Renal pelvis (tissue), 4 donors: ENCODE data around the gene KCTD10. TPM values are rescaled to one million over a fixed set of nuclear protein-coding genes. Genes with fewer than 3 reads are reported as not detected.
"Not testable (repeated sequence)": the region's sequence is repeated elsewhere in the genome, so short reads cannot be mapped to it uniquely, and the experiment has no call there.

Experiments used
- DNase-seq: peaks from one replicate; pipeline ENCODE4 v3.0.0-alpha.2; 2013
- polyA plus RNA-seq, 3 donors: library from polyadenylated mRNA; unstranded; fragments of 120-200 nt; gene quantifications; one replicate each; pipeline ENCODE4 v1.2.1, GENCODE V29; 2013; ENCODE audit not compliant: insufficient read length in 3 of 3

Gene KCTD10
- polyA plus RNA-seq, 3 donors, result 44.1 to 60.3 (median 50.7) TPM

DNA sequence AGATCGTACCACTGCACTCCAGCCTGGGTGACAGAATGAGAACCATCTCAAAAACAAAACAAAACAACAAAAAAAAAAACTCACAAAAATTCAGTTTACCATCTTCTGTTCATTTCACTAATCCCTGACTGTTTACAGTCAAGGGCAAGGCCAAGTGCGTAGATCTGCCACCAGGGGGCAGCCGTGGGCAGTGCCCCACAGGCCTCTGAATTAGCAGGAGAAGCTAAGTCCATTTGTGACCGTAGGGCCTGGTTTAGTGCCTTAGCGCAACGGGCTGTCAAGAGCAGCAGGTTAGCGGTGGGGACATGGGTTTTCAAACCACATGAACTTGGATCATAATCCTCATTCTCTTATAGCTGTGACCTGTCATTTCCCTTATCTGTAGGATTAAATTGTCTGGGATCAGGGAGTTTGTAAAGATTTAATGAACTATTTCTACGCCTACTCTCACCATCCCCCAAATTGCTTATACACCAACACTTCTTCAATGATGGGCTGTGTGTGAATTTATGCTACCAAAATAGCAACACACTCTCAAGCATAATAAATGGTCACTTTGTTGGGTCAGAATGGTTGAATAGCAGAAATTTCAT is 49.0 kb downstream of the KCTD10 start:
- peak; percentile 73 for DNase-seq

DNA sequence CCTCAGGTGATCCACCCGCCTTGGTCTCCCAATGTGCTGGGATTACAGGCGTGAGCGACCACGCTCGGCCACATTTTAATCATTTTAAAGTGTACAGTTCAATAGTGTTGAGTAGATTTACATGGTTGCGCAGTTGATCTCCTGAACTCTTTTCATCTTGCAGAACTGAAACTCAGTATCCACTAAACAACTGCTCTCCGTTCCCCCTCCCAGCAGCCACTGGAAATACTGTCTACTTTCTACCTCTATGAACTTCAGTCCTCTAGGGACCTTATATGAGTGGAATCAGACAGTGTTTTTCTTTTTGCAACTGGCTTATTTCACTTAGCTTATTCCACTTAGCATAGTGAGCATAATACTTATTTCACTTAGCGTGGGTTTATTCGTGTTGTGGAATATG is 53.7 kb downstream of the KCTD10 start:
- no peak for DNase-seq

- no peak for DNase-seq
Observed at GRCh38 chr12:109422251-109422650, 54.8 kb downstream of the KCTD10 start.

DNA sequence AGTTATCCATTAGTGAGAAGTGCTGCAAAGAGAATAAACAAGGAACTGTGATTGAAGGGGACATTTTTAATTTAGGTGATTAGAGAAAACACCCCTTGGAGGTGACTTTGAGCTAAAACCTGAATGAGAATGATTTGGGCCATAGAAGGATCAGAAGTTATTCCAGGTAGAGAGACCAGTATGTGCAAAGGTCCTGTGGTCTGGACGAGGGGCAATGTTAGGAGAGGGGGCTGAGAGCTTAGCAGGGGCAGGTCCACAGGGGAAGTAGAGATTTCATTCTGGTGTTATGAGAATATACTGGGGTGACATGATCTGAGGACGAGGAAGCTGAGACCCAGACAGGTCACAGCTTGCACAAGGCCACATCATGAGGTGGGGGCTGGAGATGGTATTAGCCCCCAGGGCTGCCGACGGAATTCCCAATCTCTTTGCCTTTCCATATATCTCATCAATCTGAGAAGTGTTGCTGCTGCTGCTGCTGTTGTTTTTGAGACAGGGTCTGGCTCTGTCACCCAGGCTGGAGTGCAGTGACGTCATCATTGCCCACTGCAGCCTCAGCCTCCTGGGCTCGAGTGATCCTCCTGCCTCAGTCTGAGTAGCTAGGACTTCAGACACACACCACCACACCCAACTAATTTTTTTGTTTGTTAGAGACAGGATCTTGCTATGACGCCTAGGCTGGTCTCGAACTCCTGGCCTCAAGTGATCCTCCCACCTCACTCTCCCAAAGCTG is 55.6 kb downstream of the KCTD10 start:
- no peak for DNase-seq

DNA sequence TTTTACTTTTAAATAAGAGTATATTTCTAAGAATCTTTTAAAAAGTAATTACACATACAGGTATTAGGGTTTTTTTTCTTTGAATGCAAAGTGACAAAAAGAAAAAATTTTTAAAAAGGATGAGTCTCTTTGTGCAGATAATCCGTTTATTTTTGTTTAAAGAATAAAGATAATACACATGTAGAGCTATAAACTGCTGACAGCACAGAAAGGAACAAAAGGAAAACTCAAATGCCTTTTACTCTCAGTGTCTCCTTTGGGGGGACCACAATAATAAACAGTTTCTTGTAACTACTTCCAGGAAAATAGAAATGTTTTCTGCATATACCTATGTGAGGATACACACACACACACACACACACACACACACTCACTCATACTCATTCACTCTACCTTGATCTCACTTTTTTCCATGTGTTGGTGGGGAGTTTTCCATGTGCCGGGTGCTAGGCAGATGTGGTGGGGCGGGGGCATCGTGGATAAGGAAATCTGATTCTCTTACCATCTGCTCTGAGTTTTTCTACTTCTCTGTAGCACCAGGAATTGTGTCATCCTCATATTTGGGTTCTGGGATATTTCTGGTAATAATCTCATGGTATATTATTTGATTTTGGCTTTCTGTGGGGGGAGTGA is 58.1 kb downstream of the KCTD10 start:
- DNase-seq, result no peak

DNA sequence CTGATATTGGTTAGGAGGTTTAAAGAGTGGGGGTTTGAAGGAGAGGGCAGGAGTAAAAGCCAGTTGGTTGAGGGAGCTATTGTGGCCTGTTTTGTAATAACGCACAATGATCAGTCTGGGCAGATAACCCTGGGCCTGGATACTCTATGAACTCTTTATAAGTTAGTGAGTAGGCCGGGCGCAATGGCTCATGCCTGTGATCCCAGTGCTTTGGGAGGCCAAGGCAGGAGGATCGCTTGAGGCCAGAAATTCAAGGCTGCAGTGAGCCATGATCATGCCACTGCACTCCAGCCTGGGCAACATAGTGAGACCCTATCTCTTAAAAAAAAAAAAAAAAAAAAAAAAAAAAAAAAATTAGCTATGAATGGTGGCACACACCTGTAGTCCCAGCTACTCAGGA is 71.0 kb downstream of the KCTD10 start:
- DNase-seq, result not testable (repeated sequence)

DNA sequence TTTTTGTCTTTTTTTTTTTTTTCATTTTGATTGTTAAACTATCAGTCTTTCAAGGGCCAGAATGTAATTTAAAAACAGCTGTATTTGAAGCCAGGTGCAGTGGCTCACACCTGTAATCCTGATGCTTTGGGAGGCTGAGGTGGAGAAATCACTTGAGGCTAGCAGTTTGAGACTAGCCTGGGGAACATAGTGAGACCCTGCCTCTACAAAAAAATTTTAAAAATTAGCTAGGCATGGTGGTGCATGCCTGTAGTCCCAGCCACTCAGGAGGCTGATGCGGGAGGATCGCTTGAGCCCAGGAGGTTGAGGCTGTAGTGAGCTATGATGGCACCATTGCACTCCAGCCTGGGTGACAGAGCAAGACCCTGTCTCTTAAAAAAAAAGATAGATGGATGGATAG is 72.3 kb downstream of the KCTD10 start:
- not testable (repeated sequence) for DNase-seq

Other genes starting within 250 kb of the KCTD10 start
- gene FOXN4, start 168.0 kb downstream of the KCTD10 start, polyA plus RNA-seq, result 1 to 10 TPM; 2.3 to 2.7 (median 2.4) TPM
- 1 to 10 TPM; 1.3 to 3.9 (median 1.5) TPM for gene MYO1H, start 129.4 kb downstream of the KCTD10 start, polyA plus RNA-seq
- 10 to 100 TPM; 29.7 to 40.1 (median 38.5) TPM for gene UBE3B, start 334 bp upstream of the KCTD10 start, polyA plus RNA-seq
- gene MMAB, start 96.2 kb upstream of the KCTD10 start, polyA plus RNA-seq, result 10 to 100 TPM; 33.5 to 44.6 (median 39.3) TPM
- gene MVK, start 96.5 kb upstream of the KCTD10 start, polyA plus RNA-seq, result 10 to 100 TPM; 21.6 to 26.6 (median 23.8) TPM
- gene FAM222A, start 236.5 kb upstream of the KCTD10 start, polyA plus RNA-seq, result 1 to 10 TPM; 7.8 to 10.0 (median 8.3) TPM